C4-2B (cell line): ENCODE results near the gene TBX4.

Experiments used
- ZFX ChIP-seq: fragments of 450-650 bp; IDR thresholded peaks from 2 replicates; pipeline ENCODE4 v1.6.1; 2017
- TF ChIP-seq, protein P1 (sequence below): fragments of 450-650 bp; conservative IDR thresholded peaks from 2 replicates; pipeline ENCODE4 v1.5.1; 2017; ENCODE audit warnings: mild to moderate bottlenecking

DNA sequence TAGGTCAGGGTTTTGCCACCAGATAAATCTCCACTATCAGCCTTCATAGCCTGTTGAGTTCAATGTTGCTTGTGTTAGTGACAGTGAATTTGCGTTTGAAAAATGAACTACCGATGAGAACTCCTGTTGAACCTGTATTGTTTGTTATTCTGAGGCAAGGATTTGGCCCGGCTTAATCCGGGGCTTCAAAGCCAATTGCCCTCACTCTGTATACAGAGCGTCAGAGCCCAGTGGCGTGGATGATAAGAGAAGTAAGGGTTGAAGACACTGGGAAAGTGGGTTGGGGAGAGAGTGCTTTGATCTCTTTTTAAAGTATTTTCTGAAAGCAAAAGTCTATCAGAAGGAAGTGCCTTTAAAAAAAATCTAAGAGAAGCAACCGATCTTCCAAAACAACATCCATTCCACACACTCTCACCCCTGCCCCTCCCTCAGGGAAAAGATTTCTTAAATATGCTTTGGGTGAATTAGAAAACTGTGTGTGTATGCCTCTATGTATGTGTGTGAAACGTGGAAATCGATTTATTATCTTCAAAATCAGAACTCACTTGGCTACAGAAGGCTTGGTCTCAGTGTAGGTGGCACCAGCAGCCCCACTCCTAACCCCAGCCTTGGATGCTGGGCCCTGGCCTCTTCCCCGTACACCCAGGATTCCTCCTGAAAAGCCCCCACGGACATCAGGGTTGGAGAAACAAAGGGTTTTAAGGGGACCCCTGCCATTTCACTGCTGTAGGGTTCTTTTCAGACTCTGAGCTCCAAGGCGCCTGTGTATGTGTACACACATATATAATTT lies 8.8 kb downstream of the TBX4 start:
- TF ChIP-seq, protein P1, sequence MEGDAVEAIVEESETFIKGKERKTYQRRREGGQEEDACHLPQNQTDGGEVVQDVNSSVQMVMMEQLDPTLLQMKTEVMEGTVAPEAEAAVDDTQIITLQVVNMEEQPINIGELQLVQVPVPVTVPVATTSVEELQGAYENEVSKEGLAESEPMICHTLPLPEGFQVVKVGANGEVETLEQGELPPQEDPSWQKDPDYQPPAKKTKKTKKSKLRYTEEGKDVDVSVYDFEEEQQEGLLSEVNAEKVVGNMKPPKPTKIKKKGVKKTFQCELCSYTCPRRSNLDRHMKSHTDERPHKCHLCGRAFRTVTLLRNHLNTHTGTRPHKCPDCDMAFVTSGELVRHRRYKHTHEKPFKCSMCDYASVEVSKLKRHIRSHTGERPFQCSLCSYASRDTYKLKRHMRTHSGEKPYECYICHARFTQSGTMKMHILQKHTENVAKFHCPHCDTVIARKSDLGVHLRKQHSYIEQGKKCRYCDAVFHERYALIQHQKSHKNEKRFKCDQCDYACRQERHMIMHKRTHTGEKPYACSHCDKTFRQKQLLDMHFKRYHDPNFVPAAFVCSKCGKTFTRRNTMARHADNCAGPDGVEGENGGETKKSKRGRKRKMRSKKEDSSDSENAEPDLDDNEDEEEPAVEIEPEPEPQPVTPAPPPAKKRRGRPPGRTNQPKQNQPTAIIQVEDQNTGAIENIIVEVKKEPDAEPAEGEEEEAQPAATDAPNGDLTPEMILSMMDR = no peak
- TF ChIP-seq ZFX = no peak
